KMS-11 (cell line): ENCODE measurements around the gene LANCL3.

ENCODE experiments used
- H2AFZ ChIP-seq: fragments of 200-600 bp; sonication (generic); 2 replicates; pipeline ENCODE4 v1.6.1; 2016; ENCODE audit warnings: antibody characterized with exemption, mixed run types, low read depth
- H3K27ac ChIP-seq: fragments of 200-600 bp; sonication (generic); 2 replicates; pipeline ENCODE4 v1.6.1; 2016; ENCODE audit warnings: mild to moderate bottlenecking, mixed run types
- H3K27me3 ChIP-seq: fragments of 200-600 bp; sonication (generic); 2 replicates; pipeline ENCODE4 v1.6.1; 2017; ENCODE audit warnings: mild to moderate bottlenecking, low read depth, mixed run types, moderate library complexity; ENCODE audit not compliant: insufficient read depth
- H3K36me3 ChIP-seq: fragments of 200-600 bp; sonication (generic); 2 replicates; pipeline ENCODE4 v1.6.1; 2017; ENCODE audit warnings: mild to moderate bottlenecking, mixed run types; ENCODE audit not compliant: insufficient read depth
- H3K4me1 ChIP-seq: fragments of 200-600 bp; sonication (generic); 2 replicates; pipeline ENCODE4 v1.6.1; 2016; ENCODE audit warnings: mild to moderate bottlenecking, low read depth, mixed run types; ENCODE audit not compliant: poor library complexity, severe bottlenecking
- H3K4me2 ChIP-seq: fragments of 200-600 bp; sonication (generic); 2 replicates; pipeline ENCODE4 v1.7.0; 2016; ENCODE audit warnings: mild to moderate bottlenecking, mixed run types
- H3K4me3 ChIP-seq: fragments of 200-600 bp; sonication (generic); IDR thresholded peaks from 2 replicates; pipeline ENCODE4 v1.6.1; 2017; ENCODE audit warnings: low read depth, low read length, mixed read lengths; ENCODE audit not compliant: insufficient read depth
- H3K79me2 ChIP-seq: fragments of 200-600 bp; sonication (generic); 2 replicates; pipeline ENCODE4 v1.6.1; 2016; ENCODE audit warnings: low read depth, mixed run types; ENCODE audit not compliant: insufficient read depth
- H3K9ac ChIP-seq: fragments of 200-600 bp; sonication (generic); 2 replicates; pipeline ENCODE4 v1.6.1; 2016; ENCODE audit warnings: mild to moderate bottlenecking, mixed run types
- H4K20me1 ChIP-seq: fragments of 200-600 bp; sonication (generic); 2 replicates; pipeline ENCODE4 v1.6.1; 2016; ENCODE audit warnings: mild to moderate bottlenecking, mixed run types; ENCODE audit not compliant: insufficient read depth
- CTCF ChIP-seq: fragments of 200-600 bp; sonication (generic); conservative IDR thresholded peaks from 2 replicates; pipeline ENCODE4 v1.6.1; 2017; ENCODE audit warnings: low read depth, mild to moderate bottlenecking, antibody characterized with exemption, low read length, moderate library complexity, mixed read lengths

The LANCL3 gene

GRCh38 chrX:37712458-37712857 lies 141.0 kb downstream of the LANCL3 start:
- Histone ChIP-seq H3K27ac (no peak overlapping the region), H3K4me3 (no peak overlapping the region), H3K4me1 (no peaks in the 10 kb centered on the region), H4K20me1 (no peaks in the 10 kb centered on the region), H3K36me3 (no peaks in the 10 kb centered on the region), H3K4me2 (no peak overlapping the region), H3K27me3 (no peaks in the 10 kb centered on the region), H3K9ac (no peak overlapping the region), H2AFZ (no peak overlapping the region), H3K79me2 (no peaks in the 10 kb centered on the region)
- no peak for TF ChIP-seq CTCF

GRCh38 chrX:37714479-37714878 lies 143.0 kb downstream of the LANCL3 start:
- H3K36me3 ChIP-seq: no peaks in the 10 kb centered on the region
- H3K4me3 ChIP-seq: no peak overlapping the region
- H3K79me2 ChIP-seq: no peaks in the 10 kb centered on the region
- H3K4me1 ChIP-seq: peaks cover 6% of the 10 kb centered on the region
- no peaks in the 10 kb centered on the region for H4K20me1 ChIP-seq
- no peak overlapping the region for H3K27ac ChIP-seq
- H3K9ac ChIP-seq: no peak overlapping the region
- TF ChIP-seq CTCF: no peak
- no peaks in the 10 kb centered on the region for H3K27me3 ChIP-seq
- H3K4me2 ChIP-seq: no peak overlapping the region
- no peak overlapping the region for H2AFZ ChIP-seq

- H3K27ac ChIP-seq: no peak overlapping the region
- no peak for TF ChIP-seq CTCF
- H3K4me1 ChIP-seq: peaks cover 7% of the 10 kb centered on the region
- no peaks in the 10 kb centered on the region for H3K79me2 ChIP-seq
- no peak overlapping the region for H2AFZ ChIP-seq
- no peaks in the 10 kb centered on the region for H3K36me3 ChIP-seq
- H3K4me2 ChIP-seq: no peak overlapping the region
- no peak overlapping the region for H3K4me3 ChIP-seq
- no peak overlapping the region for H3K9ac ChIP-seq
- H3K27me3 ChIP-seq: no peaks in the 10 kb centered on the region
- no peaks in the 10 kb centered on the region for H4K20me1 ChIP-seq
These were observed 145.1 kb downstream of the LANCL3 start for GRCh38 chrX:37716602-37717001.

GRCh38 chrX:37717708-37718107 lies 146.2 kb downstream of the LANCL3 start:
- Histone ChIP-seq H3K4me2 (no peak overlapping the region), H3K36me3 (no peaks in the 10 kb centered on the region), H3K27me3 (no peaks in the 10 kb centered on the region), H3K4me3 (no peak overlapping the region), H3K9ac (no peak overlapping the region), H2AFZ (no peak overlapping the region), H3K27ac (no peak overlapping the region), H3K4me1 (peaks cover 7% of the 10 kb centered on the region), H4K20me1 (no peaks in the 10 kb centered on the region), H3K79me2 (no peaks in the 10 kb centered on the region)
- no peak for TF ChIP-seq CTCF
